DMS153 treated with DMSO at 0.1 percent for 48 hours (cell line): Measurements from ENCODE around the gene PALM.

Experiments
- DNase-seq: peaks from one replicate; lab custom pipeline; 2025; ENCODE audit not compliant: unreplicated experiment; lab: John Stamatoyannopoulos, UW

PALM gene

GRCh38 chr19:778910-779653 is 70.3 kb downstream of the PALM start:
- no peak for DNase-seq

GRCh38 chr19:780935-781334 is 72.2 kb downstream of the PALM start:
- DNase-seq = no peak

GRCh38 chr19:781800-782184 is 73.1 kb downstream of the PALM start:
- no peak for DNase-seq

- DNase-seq = no peak
Measured at GRCh38 chr19:782185-782877, 73.6 kb downstream of the PALM start.

- no peak for DNase-seq
Measured at GRCh38 chr19:782878-783668, 74.3 kb downstream of the PALM start.

GRCh38 chr19:784541-784940 is 75.8 kb downstream of the PALM start:
- no peak for DNase-seq

GRCh38 chr19:787536-787935 is 78.8 kb downstream of the PALM start:
- no peak for DNase-seq

- DNase-seq = no peak
Measured at GRCh38 chr19:788686-788982, 79.9 kb downstream of the PALM start.

- peak; percentile 22 for DNase-seq
Measured at GRCh38 chr19:788983-789700, 80.4 kb downstream of the PALM start.

- no peak for DNase-seq
Measured at GRCh38 chr19:789701-790060, 80.9 kb downstream of the PALM start.

- no peak for DNase-seq
Measured at GRCh38 chr19:791007-791566, 82.4 kb downstream of the PALM start.

- DNase-seq = no peak
Measured at GRCh38 chr19:791567-792305, 83.0 kb downstream of the PALM start.

- DNase-seq = no peak
Measured at GRCh38 chr19:792306-792885, 83.7 kb downstream of the PALM start.

- no peak for DNase-seq
Measured at GRCh38 chr19:793806-794205, 85.1 kb downstream of the PALM start.

GRCh38 chr19:795073-795611 is 86.4 kb downstream of the PALM start:
- DNase-seq = no peak

GRCh38 chr19:795691-796581 is 87.2 kb downstream of the PALM start:
- DNase-seq = no peak

- DNase-seq = peak; percentile 89
Measured at GRCh38 chr19:796692-797527, 88.2 kb downstream of the PALM start, which contains the start of gene PTBP1. Gene PTBP1 (plus strand): TSS chr19:797452. CDS start chr19:797498, 46 bp downstream.
